Measurements from ENCODE around the gene HRAS.

Gene HRAS

DNA sequence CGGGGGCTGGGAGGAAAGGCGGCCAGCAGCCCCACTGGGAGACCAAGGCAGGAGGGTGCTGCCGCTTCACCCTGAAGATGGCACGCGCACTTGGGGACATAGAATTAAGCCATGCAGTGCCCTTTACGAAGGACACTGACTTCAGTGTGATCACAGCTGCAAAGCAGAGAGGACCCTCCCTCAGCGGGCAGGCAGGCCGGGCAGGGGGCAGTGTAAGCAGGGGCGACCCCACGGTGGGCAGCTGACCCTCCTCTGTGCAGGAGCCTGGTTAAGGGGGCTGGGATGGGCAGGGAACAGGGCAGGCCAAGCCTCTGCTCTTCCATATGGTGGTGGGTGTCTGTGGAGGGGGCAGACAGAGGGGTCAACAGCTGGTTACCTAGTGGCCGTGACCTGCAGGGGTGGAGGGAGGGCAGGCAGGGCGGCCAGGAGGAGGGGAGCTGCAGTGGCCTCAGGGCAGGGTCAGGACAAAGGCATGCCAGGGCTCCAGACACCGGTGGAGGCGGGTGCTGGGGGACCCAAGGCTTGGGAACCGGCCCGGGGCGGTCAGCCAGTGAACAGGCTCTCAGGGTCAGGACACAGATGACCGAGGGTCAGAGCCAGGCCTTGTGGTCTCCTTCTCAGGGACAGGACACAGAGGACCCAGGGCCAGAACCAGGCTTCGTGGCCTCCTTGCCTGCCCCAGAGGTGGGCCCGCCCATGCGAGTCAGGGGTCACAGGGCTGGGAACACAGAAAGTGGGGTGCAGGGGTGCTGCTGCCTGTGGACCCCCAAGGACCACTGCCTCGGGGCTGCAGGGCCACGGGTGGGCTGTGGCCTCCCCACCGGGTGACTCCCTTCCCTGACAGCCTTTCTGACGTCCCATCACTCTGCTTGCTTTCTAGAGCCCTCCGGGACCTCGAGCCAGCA lies 18.0 kb upstream of the HRAS start:
- DNase-seq: no peak

DNA sequence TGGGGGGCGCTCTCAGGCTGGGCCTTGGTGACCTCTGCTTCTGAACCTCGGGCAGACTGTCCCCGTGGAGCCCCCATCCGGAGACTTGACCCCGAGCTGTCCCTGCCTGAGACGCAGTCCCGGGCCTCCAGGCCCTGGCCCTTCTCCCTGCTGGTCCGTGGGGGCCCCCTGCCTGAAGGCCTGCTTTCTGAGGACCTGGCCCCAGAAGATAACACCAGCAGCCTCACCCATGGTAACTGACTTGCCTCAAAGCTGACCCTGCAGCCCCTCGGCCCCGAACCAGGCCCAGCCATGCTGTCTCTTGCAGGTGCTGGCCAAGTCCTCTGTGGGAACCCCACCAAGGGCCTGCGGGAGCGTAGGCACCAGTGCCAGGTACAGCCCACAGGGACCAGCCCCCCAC lies 16.2 kb upstream of the HRAS start:
- no peak for DNase-seq

GRCh38 chr11:551131-551530 lies 15.8 kb upstream of the HRAS start:
- DNase-seq: no peak

DNA sequence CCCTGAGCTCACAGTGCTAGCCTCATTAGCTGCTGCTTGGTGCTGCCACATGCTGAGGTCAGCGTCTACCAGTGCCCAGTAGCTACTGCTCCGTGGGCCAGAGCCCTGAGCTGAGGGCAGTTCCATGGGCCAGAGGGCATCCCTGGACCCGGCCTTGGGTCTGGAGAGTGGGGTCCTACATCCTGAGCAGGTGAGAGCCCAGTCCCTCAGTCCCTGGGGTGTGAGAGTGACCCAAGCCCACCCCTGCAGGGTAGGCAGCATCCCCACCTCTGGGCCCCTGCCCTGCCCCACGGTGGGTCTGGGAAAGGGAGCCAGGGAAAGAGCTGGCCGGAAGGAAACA lies 15.3 kb upstream of the HRAS start:
- no peak for DNase-seq

DNA sequence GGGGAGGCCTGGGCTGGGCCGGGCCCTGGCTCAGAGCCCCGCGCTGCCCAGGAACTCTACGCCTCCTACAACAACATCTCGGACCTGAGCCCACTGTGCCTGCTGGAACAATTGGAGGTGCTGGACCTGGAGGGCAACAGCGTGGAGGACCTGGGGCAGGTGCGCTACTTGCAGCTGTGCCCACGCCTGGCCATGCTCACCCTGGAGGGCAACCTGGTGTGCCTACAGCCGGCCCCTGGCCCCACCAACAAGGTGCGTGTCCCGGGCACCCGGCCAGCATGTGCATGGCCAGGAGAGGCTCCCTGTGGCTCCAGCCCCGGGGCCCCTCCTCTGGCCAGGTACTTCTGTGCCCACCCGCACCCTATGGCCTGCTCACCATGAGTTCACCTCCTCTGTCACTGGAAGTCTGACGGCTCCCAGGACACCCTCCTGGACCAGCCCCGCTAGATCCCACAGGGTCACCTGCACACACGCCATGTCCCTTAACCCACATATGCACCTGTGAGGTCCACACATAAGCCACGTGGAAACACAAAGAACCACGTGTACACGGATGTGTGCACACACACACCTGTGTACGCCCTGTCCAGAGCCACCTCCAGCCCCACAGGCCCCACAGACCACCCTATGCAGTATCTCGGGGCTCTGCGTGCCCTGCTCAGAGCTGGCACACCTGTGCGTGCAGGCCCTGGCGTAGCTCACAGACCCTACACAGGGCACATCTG lies 14.8 kb upstream of the HRAS start:
- DNase-seq: no peak

GRCh38 chr11:548700-549603 lies 13.6 kb upstream of the HRAS start:
- DNase-seq: no peak

DNA sequence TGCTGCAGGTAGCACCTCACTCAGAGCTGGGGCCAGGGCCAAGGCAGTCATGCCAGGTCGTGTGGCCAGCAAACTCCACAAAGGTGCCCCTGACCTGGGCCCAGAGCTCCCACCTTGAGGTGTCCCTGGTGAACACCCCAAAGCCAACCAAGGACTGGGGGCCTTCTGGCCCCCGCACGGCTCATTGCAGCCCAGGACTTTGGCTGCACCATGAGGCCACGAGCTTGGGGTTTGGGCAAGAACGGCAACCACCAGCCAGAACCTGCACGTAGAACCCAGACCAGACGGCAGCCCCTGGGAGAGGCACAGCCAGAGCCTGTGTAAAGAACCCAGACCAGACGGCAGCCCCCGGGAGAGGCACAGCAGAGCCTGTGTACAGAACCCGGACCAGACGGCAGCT lies 9.8 kb upstream of the HRAS start:
- DNase-seq: no peak

DNA sequence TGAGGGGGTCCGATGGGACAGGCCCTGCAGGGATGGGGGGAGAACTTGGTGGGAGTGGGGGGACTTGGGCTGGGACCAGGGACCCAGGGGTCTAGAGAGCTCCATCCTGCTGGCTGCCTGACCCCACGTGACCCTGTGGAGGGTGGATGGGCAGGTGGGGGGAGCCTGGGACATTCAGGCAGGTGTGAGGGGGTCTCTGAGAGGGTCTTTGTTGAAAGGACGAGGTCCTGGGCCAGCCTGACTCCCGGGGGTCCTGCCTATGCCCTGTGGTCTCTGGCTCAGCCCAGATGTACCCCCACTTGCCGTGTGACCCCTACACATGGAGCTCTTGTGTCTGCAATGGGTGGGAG lies 9.4 kb upstream of the HRAS start:
- no peak for DNase-seq

- no peak for DNase-seq
Measured at GRCh38 chr11:541433-541885, 6.1 kb upstream of the HRAS start.

DNA sequence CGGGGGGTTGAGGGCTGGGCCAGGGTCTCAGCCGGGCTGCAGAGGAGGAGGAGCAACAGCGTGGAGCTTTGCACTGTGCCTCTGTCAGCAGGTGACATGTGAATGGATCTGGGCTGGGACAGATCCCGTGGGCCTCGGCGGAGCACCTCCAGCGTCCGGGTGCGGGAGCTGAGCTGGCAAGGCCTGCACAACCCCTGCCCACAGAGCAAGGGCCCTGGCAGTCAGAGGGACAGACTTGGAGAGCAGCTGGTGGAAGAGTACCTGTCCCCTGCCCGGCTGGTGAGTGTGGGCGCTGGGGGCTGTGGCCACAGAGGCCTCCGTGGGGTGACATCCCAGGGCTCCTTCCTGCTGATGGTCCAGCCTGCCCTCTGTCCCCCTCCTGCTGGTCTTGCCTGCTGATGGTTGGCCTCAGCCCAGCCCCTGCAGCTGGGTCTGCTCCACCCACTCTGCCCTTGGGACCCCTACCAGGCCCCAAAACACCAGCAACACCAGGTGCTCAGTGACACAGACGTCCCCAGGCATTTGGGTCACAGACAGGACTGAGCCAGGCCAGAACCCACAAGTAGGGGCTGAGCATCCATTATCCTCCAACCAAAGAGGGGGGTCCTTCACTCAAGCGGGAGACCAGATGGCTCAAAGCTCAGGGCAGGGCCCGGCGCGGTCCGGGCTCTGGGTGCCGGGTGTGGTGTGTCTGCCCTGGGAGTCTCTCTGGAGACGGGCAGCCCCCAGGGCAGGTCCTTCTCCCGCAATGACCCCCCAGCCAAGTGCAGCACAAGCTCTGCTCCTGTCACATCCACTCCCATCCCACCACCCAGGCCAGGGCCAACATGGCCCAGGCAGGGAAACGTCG lies 5.4 kb upstream of the HRAS start:
- no peak for DNase-seq

DNA sequence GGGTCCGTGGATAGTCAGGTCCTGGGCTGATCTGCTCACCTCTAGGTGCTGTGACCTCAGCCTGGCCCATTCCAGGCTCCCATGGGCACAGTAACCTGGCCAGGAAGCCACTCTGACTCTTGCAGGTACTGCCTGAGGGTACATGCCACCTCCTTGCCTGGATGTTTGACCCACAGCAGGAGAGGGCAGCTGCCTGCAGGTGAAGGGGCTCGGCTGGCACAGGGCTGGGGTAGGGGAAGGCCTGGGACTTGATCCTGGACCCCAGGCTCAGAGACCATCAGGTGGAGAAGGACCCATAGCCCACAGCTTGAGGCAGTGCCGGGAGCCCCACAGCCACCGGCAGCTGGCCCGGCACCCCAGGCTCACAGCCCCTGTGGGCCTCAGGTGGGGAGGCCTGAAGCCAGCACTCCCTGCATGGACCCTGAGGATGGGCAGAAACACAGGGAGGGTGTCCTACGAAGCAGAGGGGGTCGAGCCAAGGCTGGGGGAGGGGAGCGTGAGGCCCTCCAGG lies 4.7 kb upstream of the HRAS start:
- no peak for DNase-seq

GRCh38 chr11:538431-539051 lies 3.2 kb upstream of the HRAS start:
- no peak for DNase-seq

- DNase-seq: no peak
Measured at GRCh38 chr11:537622-538430, 2.5 kb upstream of the HRAS start.

GRCh38 chr11:536841-537621 lies 1.7 kb upstream of the HRAS start, which contains the start of gene LRRC56:
LRRC56 (plus strand) TSS chr11:537527; CDS start chr11:540685, 3,158 bp downstream.
- DNase-seq: peak; percentile 82 to 86

DNA sequence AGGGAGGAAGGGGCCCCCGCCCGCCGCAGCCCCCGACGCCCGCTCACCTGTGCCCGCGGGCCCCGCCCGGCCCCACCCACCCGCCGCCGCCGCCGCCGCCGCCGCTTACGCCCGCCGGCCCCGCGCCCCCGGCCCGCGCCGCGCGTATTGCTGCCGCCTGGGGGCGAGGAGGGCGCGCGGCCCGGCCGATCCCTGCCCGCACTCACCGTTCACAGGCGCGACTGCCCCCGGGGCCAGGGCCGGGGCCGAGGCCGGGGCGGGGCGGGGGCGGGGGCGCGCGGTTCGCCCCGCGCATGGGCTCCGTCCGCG lies 212 bp downstream of the HRAS start:
- no peak for DNase-seq

DNA sequence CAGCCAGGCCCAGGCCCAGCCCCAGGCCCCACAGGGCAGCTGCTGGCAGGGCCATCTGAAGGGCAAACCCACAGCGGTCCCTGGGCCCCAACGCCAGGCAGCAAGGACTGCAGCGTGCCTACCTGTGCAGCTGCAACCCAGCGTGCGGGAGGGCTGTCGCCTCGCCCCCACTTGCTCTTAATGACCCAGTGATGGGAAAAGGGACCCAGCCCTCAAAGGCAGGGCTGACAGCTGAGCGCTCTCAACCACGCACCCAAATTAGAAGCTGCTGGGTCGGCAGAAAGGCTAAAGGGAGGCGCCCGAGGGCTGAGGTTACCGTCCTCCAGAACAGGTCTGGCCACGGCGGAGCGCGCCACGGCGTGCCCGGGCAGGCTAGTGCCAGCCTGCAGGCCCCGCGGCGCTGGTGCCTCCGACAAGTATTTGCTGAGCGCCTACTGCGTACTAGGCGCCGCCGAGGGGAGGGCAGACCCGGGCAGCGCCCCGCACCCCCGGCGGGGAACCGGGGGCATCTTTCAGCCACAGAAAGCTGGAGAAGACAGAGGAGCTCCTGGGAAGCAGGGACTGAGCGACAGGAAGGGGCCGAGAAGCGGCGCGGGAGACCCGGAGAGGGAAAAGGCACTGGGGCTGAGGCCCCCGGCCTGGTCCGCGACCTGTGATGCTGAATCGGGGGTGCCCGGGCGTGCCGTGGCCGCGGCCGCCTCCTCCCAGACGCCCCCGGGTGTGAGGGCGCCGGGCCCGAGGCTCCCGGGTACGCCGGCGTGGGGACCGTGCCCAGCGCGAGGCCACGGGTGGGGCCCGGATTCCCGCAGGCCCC lies 773 bp downstream of the HRAS start:
- DNase-seq: peak in 1 of 2 experiments; percentile 25

DNA sequence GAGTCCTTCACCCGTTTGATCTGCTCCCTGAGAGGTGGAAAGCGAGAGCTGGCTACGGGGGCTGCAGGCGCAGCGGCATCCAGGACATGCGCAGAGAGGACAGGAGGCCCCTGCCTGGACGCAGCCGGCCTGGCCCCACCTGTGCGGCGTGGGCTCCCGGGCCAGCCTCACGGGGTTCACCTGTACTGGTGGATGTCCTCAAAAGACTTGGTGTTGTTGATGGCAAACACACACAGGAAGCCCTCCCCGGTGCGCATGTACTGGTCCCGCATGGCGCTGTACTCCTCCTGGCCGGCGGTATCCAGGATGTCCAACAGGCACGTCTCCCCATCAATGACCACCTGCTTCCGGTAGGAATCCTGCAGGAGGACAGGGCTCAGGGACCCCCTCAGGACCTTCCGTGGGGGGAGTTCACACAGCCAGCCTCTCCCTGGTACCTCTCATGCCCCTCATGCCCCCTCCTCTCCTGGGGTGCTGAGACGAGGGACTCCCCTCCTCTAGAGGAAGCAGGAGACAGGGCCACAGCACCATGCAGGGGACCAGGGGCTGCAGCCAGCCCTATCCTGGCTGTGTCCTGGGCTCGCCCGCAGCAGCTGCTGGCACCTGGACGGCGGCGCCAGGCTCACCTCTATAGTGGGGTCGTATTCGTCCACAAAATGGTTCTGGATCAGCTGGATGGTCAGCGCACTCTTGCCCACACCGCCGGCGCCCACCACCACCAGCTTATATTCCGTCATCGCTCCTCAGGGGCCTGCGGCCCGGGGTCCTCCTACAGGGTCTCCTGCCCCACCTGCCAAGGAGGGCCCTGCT lies 1.6 kb downstream of the HRAS start:
- DNase-seq: no peak

DNA sequence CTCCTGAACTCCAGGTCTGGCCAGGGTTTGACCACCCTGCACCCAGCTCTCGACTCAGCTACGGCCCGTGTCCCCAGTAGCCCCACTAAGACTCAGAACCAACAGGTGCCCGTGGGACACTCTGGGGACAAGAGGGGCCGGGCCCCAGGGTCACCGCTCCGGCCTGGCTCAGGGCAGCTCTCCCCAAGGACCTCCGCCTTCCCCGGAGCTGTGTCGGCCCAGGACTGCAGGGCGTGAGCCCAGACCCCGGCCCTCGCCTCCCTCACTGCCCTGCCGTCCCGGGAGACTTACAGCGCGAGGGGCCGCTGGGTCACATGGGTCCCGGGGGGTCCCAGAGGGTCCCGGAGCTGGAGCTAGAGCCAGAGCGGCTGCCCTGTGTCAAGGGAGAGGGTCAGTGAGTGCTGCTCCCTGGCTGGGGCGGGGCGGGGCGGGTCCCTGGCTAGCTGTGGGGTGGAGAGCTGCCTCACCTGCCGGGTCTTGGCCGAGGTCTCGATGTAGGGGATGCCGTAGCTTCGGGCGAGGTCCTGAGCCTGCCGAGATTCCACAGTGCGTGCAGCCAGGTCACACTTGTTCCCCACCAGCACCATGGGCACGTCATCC lies 2.3 kb downstream of the HRAS start:
- DNase-seq: no peak

All from activated CD4-positive, alpha-beta T cell treated with anti-CD3 and anti-CD28 coated beads, Interleukin-2, amount 50 U/mL, for 4 hours (primary cell).